ENCODE results near the gene SCN2A. TPM values are rescaled to one million over a fixed set of nuclear protein-coding genes. Genes with fewer than 3 reads are reported as not detected.

The SCN2A gene
- total RNA-seq, 1 experiment from 2014 or later: 0.24 TPM

DNA sequence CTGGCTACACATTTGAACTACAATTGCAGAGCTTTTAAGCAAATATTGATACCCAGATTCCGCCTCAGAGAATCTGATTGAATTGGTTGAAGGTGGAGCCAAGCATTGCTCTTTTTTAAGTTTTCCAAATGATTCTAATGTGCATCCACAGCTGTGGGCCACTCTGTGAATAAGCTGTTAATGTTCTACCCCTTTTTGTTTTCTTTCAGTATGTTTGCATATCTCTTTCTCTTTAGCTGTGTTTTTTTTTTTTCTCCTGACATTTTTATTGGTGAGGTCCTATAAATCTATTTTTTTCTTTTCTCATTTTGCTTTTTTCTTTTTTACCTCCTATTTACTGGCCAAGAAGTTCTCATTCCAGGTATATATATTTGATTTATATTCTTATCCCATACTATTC, 41.9 kb upstream of the SCN2A start:
- H3K27ac ChIP-seq (ENCODE audit: insufficient read length, low read depth, low read length): no peak overlapping the region
- no peak overlapping the region for H4K91ac ChIP-seq (ENCODE audit: insufficient read length, low read depth, low read length)
- H3K23ac ChIP-seq (ENCODE audit: insufficient read length, low read depth, low read length): no peak overlapping the region
- no peak overlapping the region for H2BK20ac ChIP-seq (ENCODE audit: low read depth, low read length, poor library complexity, severe bottlenecking)
- H2BK5ac ChIP-seq (ENCODE audit: insufficient read length, low read length): no peak overlapping the region
- no peak overlapping the region for H3K14ac ChIP-seq (ENCODE audit: insufficient read depth, low read length)
- Mint-ChIP-seq H3K4me1 (peaks cover 11 to 15% of the 10 kb centered on the region in 2 experiments), H3K27ac (no peak overlapping the region), H3K27me3 (ENCODE audit: low read depth) (no peaks in the 10 kb centered on the region), H3K9me3 (no peaks in the 10 kb centered on the region), H3K4me3 (no peak overlapping the region), H3K36me3 (ENCODE audit: insufficient read depth in 1 of 3, low read depth in 3 of 3) (no peaks in the 10 kb centered on the region)
- no peak overlapping the region for H3K4ac ChIP-seq (ENCODE audit: low read depth, low read length)
- H2BK15ac ChIP-seq (ENCODE audit: low read depth, low read length): no peak overlapping the region
- no peaks in the 10 kb centered on the region for H3K9me3 ChIP-seq (ENCODE audit: control insufficient read depth, low read depth, low read length)
- H2BK12ac ChIP-seq (ENCODE audit: insufficient read length, low read depth, low read length): no peak overlapping the region
- H3K23me2 ChIP-seq (ENCODE audit: insufficient read length, low read depth, low read length, poor library complexity, severe bottlenecking): no peaks in the 10 kb centered on the region
- H4K5ac ChIP-seq (ENCODE audit: insufficient read length, low read depth, low read length): no peak overlapping the region
- no peak overlapping the region for H4K8ac ChIP-seq (replicated peaks; ENCODE audit: insufficient read length, low read depth, low read length)
- H2AK5ac ChIP-seq (ENCODE audit: insufficient read length, low read length): no peak overlapping the region
- H3K9ac ChIP-seq (ENCODE audit: extremely low read depth, insufficient read length, low read length): no peak overlapping the region
- no peak overlapping the region for H3K4me2 ChIP-seq (ENCODE audit: insufficient read depth, insufficient read length, low read length)
- H4K20me1 ChIP-seq (ENCODE audit: control insufficient read depth, insufficient read depth, insufficient read length): no peaks in the 10 kb centered on the region
- TF ChIP-seq, protein P1, sequence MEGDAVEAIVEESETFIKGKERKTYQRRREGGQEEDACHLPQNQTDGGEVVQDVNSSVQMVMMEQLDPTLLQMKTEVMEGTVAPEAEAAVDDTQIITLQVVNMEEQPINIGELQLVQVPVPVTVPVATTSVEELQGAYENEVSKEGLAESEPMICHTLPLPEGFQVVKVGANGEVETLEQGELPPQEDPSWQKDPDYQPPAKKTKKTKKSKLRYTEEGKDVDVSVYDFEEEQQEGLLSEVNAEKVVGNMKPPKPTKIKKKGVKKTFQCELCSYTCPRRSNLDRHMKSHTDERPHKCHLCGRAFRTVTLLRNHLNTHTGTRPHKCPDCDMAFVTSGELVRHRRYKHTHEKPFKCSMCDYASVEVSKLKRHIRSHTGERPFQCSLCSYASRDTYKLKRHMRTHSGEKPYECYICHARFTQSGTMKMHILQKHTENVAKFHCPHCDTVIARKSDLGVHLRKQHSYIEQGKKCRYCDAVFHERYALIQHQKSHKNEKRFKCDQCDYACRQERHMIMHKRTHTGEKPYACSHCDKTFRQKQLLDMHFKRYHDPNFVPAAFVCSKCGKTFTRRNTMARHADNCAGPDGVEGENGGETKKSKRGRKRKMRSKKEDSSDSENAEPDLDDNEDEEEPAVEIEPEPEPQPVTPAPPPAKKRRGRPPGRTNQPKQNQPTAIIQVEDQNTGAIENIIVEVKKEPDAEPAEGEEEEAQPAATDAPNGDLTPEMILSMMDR (conservative IDR thresholded peaks at IDR 0.05): no peak
- no peaks in the 10 kb centered on the region for H3K27me3 ChIP-seq (ENCODE audit: insufficient read depth, low read length)
- no peaks in the 10 kb centered on the region for H3K79me2 ChIP-seq (ENCODE audit: insufficient read depth, low read length)
- WGBS (ENCODE audit: extremely low coverage, insufficient read length, low lambda C conversion rate): no CpG with 5 or more reads among the region's 1 CpG
- H3K56ac ChIP-seq (ENCODE audit: insufficient read length, low read depth, low read length): no peak overlapping the region
- no peak for DNase-seq
- no peaks in the 10 kb centered on the region for H3K79me1 ChIP-seq (ENCODE audit: insufficient read depth, low read depth, low read length, poor library complexity, severe bottlenecking)
- no peak overlapping the region for H3T11ph ChIP-seq (ENCODE audit: low read length)
- H2AFZ ChIP-seq (ENCODE audit: low read length): no peak overlapping the region
- H3K18ac ChIP-seq (ENCODE audit: insufficient read length, low read depth, low read length): no peak overlapping the region
- H3K4me1 ChIP-seq (ENCODE audit: insufficient read depth, low read length): no peaks in the 10 kb centered on the region; the same call in 1 of the 2 replicates
- H2BK120ac ChIP-seq (ENCODE audit: low read depth, low read length, poor library complexity, severe bottlenecking): no peak overlapping the region

All from H9 (cell line).